OCI-LY3 (cell line): ENCODE results near the gene MYZAP.

ENCODE experiments used
- CTCF ChIP-seq: fragments of 200-600, 300-600 bp; sonication (generic); IDR thresholded peaks from 2 replicates; pipeline ENCODE4 v1.5.1; 2014; ENCODE audit warnings: antibody characterized with exemption, low read length, low read depth
- EZH2phosphoT487 ChIP-seq: fragments of 200-600 bp; shearing (Covaris generic); IDR thresholded peaks from 2 replicates; pipeline ENCODE4 v1.6.1; 2018; ENCODE audit warnings: antibody characterized with exemption, mixed run types, low read depth

GRCh38 chr15:57671636-57672035 lies 79.9 kb downstream of the MYZAP start:
- TF ChIP-seq CTCF (no peak), EZH2phosphoT487 (no peak)
